Neural cell (in vitro differentiated cells): Measurements from ENCODE around the gene METAP1D. TPM values are rescaled to one million over a fixed set of nuclear protein-coding genes. Genes with fewer than 3 reads are reported as not detected.
"Not testable (repeated sequence)": the region's sequence is repeated elsewhere in the genome, so short reads cannot be mapped to it uniquely, and the experiment has no call there.

Source experiments
- H2AFZ ChIP-seq: fragments of 200-600, 300-800 bp; sonication (generic), shearing (Covaris generic); 2 replicates; pipeline ENCODE4 v1.6.0; 2014; ENCODE audit warnings: low read depth, mild to moderate bottlenecking, antibody characterized with exemption, low read length, moderate library complexity
- H3F3A ChIP-seq: fragments of 200-600 bp; shearing (Covaris generic); 2 replicates; pipeline ENCODE4 v1.6.1; 2016; ENCODE audit warnings: mild to moderate bottlenecking, moderate library complexity, mixed read lengths, antibody characterized with exemption, low read length; ENCODE audit not compliant: insufficient read depth, poor library complexity, severe bottlenecking
- H3K27ac ChIP-seq: fragments of 200-600, 300-800 bp; sonication (generic), shearing (Covaris generic); 2 replicates; pipeline ENCODE4 v1.5.1; 2014; ENCODE audit warnings: mild to moderate bottlenecking, low read length, moderate library complexity
- H3K27me3 ChIP-seq: fragments of 300-800, 200-600 bp; sonication (generic), shearing (Covaris generic); 2 replicates; pipeline ENCODE4 v1.6.0; 2014; ENCODE audit warnings: mild to moderate bottlenecking, low read depth, low read length, moderate library complexity; ENCODE audit not compliant: insufficient read depth
- H3K36me3 ChIP-seq: fragments of 300-800, 200-600 bp; sonication (generic), shearing (Covaris generic); 2 replicates; pipeline ENCODE4 v1.5.1; 2014; ENCODE audit warnings: mild to moderate bottlenecking, antibody characterized with exemption, low read length, moderate library complexity; ENCODE audit not compliant: insufficient read depth
- H3K4me2 ChIP-seq: fragments of 300-800, 200-600 bp; sonication (generic), shearing (Covaris generic); 2 replicates; pipeline ENCODE4 v1.6.0; 2014; ENCODE audit warnings: mild to moderate bottlenecking, low read length
- H3K4me3 ChIP-seq: fragments of 300-800, 200-600 bp; sonication (generic), shearing (Covaris generic); 2 replicates; pipeline ENCODE4 v1.5.1; 2014; ENCODE audit warnings: mild to moderate bottlenecking, low read length, moderate library complexity
- H3K79me2 ChIP-seq: fragments of 200-600 bp; shearing (Covaris generic); replicated peaks from 2 replicates; pipeline ENCODE4 v1.6.0; 2014; ENCODE audit warnings: mild to moderate bottlenecking, low read length, moderate library complexity; ENCODE audit not compliant: insufficient read depth
- H3K9ac ChIP-seq: fragments of 300-800, 200-600 bp; sonication (generic), shearing (Covaris generic); 2 replicates; pipeline ENCODE4 v1.6.1; 2016; ENCODE audit warnings: mild to moderate bottlenecking, low read length, mixed read lengths
- H3K9me2 ChIP-seq: fragments of 200-600 bp; shearing (Covaris generic); 2 replicates; pipeline ENCODE4 v1.6.1; 2016; ENCODE audit warnings: mild to moderate bottlenecking, low read length, mixed read lengths; ENCODE audit not compliant: insufficient read depth
- H3K9me3 ChIP-seq: fragments of 200-600, 300-800 bp; sonication (generic), shearing (Covaris generic); 2 replicates; pipeline ENCODE4 v1.6.1; 2016; ENCODE audit warnings: mild to moderate bottlenecking, mixed run types, low read length, moderate library complexity, mixed read lengths
- H4K20me1 ChIP-seq: fragments of 200-600 bp; shearing (Covaris generic); 2 replicates; pipeline ENCODE4 v1.6.1; 2016; ENCODE audit warnings: mild to moderate bottlenecking, mixed run types; ENCODE audit not compliant: insufficient read depth
- CTCF ChIP-seq: fragments of 450-650 bp; IDR thresholded peaks from 2 replicates; pipeline ENCODE4 v1.5.1; 2014; ENCODE audit warnings: antibody characterized with exemption, mild to moderate bottlenecking, moderate library complexity; ENCODE audit not compliant: poor library complexity, severe bottlenecking
- EP300 ChIP-seq: fragments of 450-650 bp; conservative IDR thresholded peaks from 2 replicates; pipeline ENCODE4 v1.6.1; 2014; ENCODE audit warnings: antibody characterized with exemption, mild to moderate bottlenecking, moderate library complexity; ENCODE audit not compliant: poor library complexity, severe bottlenecking
- EZH2 ChIP-seq: fragments of 200-600, 300-800 bp; shearing (Covaris generic), sonication (generic); IDR thresholded peaks from 2 replicates; pipeline ENCODE4 v1.6.1; 2014; ENCODE audit warnings: antibody characterized with exemption, low read length, borderline replicate concordance, mild to moderate bottlenecking; ENCODE audit not compliant: insufficient read depth, poor library complexity, severe bottlenecking
- MXI1 ChIP-seq: fragments of 450-650 bp; conservative IDR thresholded peaks from 2 replicates; pipeline ENCODE4 v1.6.1; 2014; ENCODE audit warnings: antibody characterized with exemption, mild to moderate bottlenecking; ENCODE audit not compliant: poor library complexity, severe bottlenecking
- POLR2AphosphoS5 ChIP-seq: IDR thresholded peaks from 2 replicates; pipeline ENCODE4 v1.6.1; 2012
- RAD21 ChIP-seq: fragments of 450-650 bp; conservative IDR thresholded peaks from 2 replicates; pipeline ENCODE4 v1.6.1; 2014; ENCODE audit warnings: antibody characterized with exemption, mild to moderate bottlenecking, moderate library complexity
- REST ChIP-seq: IDR thresholded peaks from 2 replicates; pipeline ENCODE4 v1.6.1; 2012; ENCODE audit warnings: borderline replicate concordance
- SMC3 ChIP-seq: fragments of 450-650 bp; conservative IDR thresholded peaks from 2 replicates; pipeline ENCODE4 v1.6.1; 2014; ENCODE audit warnings: antibody characterized with exemption, mild to moderate bottlenecking, moderate library complexity; ENCODE audit not compliant: poor library complexity
- TAF1 ChIP-seq: IDR thresholded peaks from 2 replicates; pipeline ENCODE4 v1.6.1; 2012; ENCODE audit warnings: low read depth
- polyA plus RNA-seq: library from polyadenylated mRNA; depleted of rRNA; stranded (reverse); fragments of >200 nt; gene quantifications from 2 replicates; pipeline ENCODE4 v1.2.3, GENCODE V29; 2014

METAP1D gene
- polyA plus RNA-seq, 1 donor from 2014 or later: 5.4 TPM

- no peak for TF ChIP-seq REST
- TF ChIP-seq MXI1: no peak
- TF ChIP-seq SMC3: no peak
- no peak for TF ChIP-seq RAD21
- no peak for TF ChIP-seq EZH2
- no peak for TF ChIP-seq TAF1
- no peak for TF ChIP-seq EP300
- TF ChIP-seq CTCF: no peak
- no peak for TF ChIP-seq POLR2AphosphoS5
- Histone ChIP-seq H3K4me2 (no peak overlapping the region), H3K9me3 (no peaks in the 10 kb centered on the region), H3K4me3 (no peak overlapping the region), H3K27me3 (peaks cover 50% of the 10 kb centered on the region), H3K9ac (no peak overlapping the region), H3F3A (no peaks in the 10 kb centered on the region), H3K36me3 (no peaks in the 10 kb centered on the region), H3K79me2 (no peaks in the 10 kb centered on the region), H2AFZ (no peak overlapping the region), H3K9me2 (no peaks in the 10 kb centered on the region), H4K20me1 (no peaks in the 10 kb centered on the region), H3K27ac (no peak overlapping the region)
Observed at GRCh38 chr2:172109988-172110811, 110.4 kb downstream of the METAP1D start.

GRCh38 chr2:172113617-172114016 lies 113.9 kb downstream of the METAP1D start:
- TF ChIP-seq EP300 (no peak), MXI1 (no peak), SMC3 (peak; percentile 72), RAD21 (peak; percentile 70), CTCF (peak; percentile 61)
- Histone ChIP-seq H3K4me3 (no peak overlapping the region), H3K79me2 (no peaks in the 10 kb centered on the region), H3K27me3 (peaks cover 16% of the 10 kb centered on the region), H3F3A (no peaks in the 10 kb centered on the region), H2AFZ (no peak overlapping the region), H4K20me1 (no peaks in the 10 kb centered on the region), H3K9me2 (no peaks in the 10 kb centered on the region), H3K27ac (no peak overlapping the region), H3K4me2 (no peak overlapping the region), H3K9me3 (no peaks in the 10 kb centered on the region), H3K9ac (no peak overlapping the region), H3K36me3 (no peaks in the 10 kb centered on the region)

- not testable (repeated sequence) for H3K9ac ChIP-seq, H3K4me3 ChIP-seq, H3K9me3 ChIP-seq, H3K36me3 ChIP-seq, H3K4me2 ChIP-seq, H4K20me1 ChIP-seq, H2AFZ ChIP-seq, H3K27ac ChIP-seq, H3K9me2 ChIP-seq, H3F3A ChIP-seq, H3K79me2 ChIP-seq
- H3K27me3 ChIP-seq: peaks cover 12% of the 10 kb centered on the region
Observed at GRCh38 chr2:172114176-172114575, 114.4 kb downstream of the METAP1D start.
